A673 (cell line): Measurements from ENCODE around the gene MDGA2. TPM values are rescaled to one million over a fixed set of nuclear protein-coding genes. Genes with fewer than 3 reads are reported as not detected.
"Not testable (repeated sequence)": the region's sequence is repeated elsewhere in the genome, so short reads cannot be mapped to it uniquely, and the experiment has no call there.

ENCODE experiments used
- BruUV-seq: library from RNA; stranded (reverse); fragments of 400-500 nt; replicated peaks from 2 replicates; lab custom pipeline; 2021; lab: Mats Ljungman, UMichigan
- CTCF ChIA-PET: fragments of 300-600 bp; sonication (Branson Sonifier 250); formaldehyde crosslinking; loops from one replicate; lab custom pipeline; 2022; ENCODE audit warnings: antibody characterized with exemption; lab: Charles Lee
- POLR2A ChIA-PET: fragments of 300-600 bp; sonication (Branson Sonifier 250); formaldehyde crosslinking; loops from one replicate; lab custom pipeline; 2022; ENCODE audit warnings: antibody characterized with exemption; ENCODE audit not compliant: low non-redundant PET; lab: Charles Lee
- DNase-seq: peaks from one replicate; pipeline ENCODE4 v3.0.0-alpha.2; 2015; ENCODE audit warnings: low spot score
- H3K27ac ChIP-seq: fragments of 200-600 bp; sonication (generic); 2 replicates; pipeline ENCODE4 v1.5.1; 2016; ENCODE audit warnings: mixed run types, low read depth, mild to moderate bottlenecking, mixed read lengths, antibody characterized with exemption, low read length; ENCODE audit not compliant: poor library complexity, severe bottlenecking
- H3K27me3 ChIP-seq: fragments of 200-600 bp; sonication (generic); replicated peaks from 2 replicates; pipeline ENCODE4 v1.6.1; 2017; ENCODE audit warnings: mixed run types, low read depth, mild to moderate bottlenecking, mixed read lengths, antibody characterized with exemption, low read length; ENCODE audit not compliant: insufficient read depth, poor library complexity
- H3K36me3 ChIP-seq: fragments of 200-600 bp; sonication (generic); 2 replicates; pipeline ENCODE4 v1.6.1; 2016; ENCODE audit warnings: mixed run types, mild to moderate bottlenecking, mixed read lengths, antibody characterized with exemption, low read length; ENCODE audit not compliant: insufficient read depth, poor library complexity, severe bottlenecking
- H3K4me1 ChIP-seq: fragments of 200-600 bp; sonication (generic); 2 replicates; pipeline ENCODE4 v1.6.1; 2017; ENCODE audit warnings: mixed run types, mild to moderate bottlenecking, mixed read lengths, antibody characterized with exemption, low read length; ENCODE audit not compliant: insufficient read depth, poor library complexity, severe bottlenecking
- H3K4me3 ChIP-seq: fragments of 200-600 bp; sonication (generic); 2 replicates; pipeline ENCODE4 v1.5.1; 2016; ENCODE audit warnings: low read depth, mixed run types, mild to moderate bottlenecking, mixed read lengths, low read length; ENCODE audit not compliant: poor library complexity, severe bottlenecking
- H3K9me3 ChIP-seq: fragments of 200-600 bp; sonication (generic); 2 replicates; pipeline ENCODE4 v1.6.1; 2016; ENCODE audit warnings: mixed run types, low read depth, mild to moderate bottlenecking, mixed read lengths, antibody characterized with exemption, low read length; ENCODE audit not compliant: poor library complexity, severe bottlenecking
- CTCF ChIP-seq: fragments of 300-800, 200-600 bp; sonication (generic); conservative IDR thresholded peaks from 2 replicates; pipeline ENCODE4 v1.5.1; 2017; ENCODE audit warnings: low read depth, mild to moderate bottlenecking, antibody characterized with exemption, low read length, moderate library complexity, mixed read lengths
- EZH2 ChIP-seq: fragments of 200-600 bp; sonication (generic); IDR thresholded peaks from 2 replicates; pipeline ENCODE4 v1.6.1; 2017; ENCODE audit warnings: borderline replicate concordance, low read depth, mild to moderate bottlenecking, mixed read lengths, antibody characterized with exemption, low read length; ENCODE audit not compliant: poor library complexity, severe bottlenecking
- intact Hi-C: fragments of 100-400 bp; cut with micrococcal nuclease; formaldehyde crosslinking; loops from one replicate; pipeline ENCODE4 v1.10.0; 2022; ENCODE audit not compliant: unreplicated experiment
- total RNA-seq: library from RNA; stranded (reverse); gene quantifications from 2 replicates; pipeline ENCODE4 v1.2.3, GENCODE V29; 2021

The MDGA2 gene
- total RNA-seq, 1 experiment from 2014 or later = not detected

- ChIA-PET CTCF (no interaction called here), POLR2A (no interaction called here)
- H3K4me1 ChIP-seq = no peaks in the 10 kb centered on the region
- TF ChIP-seq CTCF (no peak), EZH2 (no peak)
- no peaks in the 10 kb centered on the region for H3K36me3 ChIP-seq
- no peaks in the 10 kb centered on the region for H3K9me3 ChIP-seq
- H3K27me3 ChIP-seq = no peaks in the 10 kb centered on the region
- no peak overlapping the region for H3K27ac ChIP-seq
- intact Hi-C loops = loop anchor here (10.0 kb wide), 1 partner anchor 336 kb away; no protein-coding TSS in a partner anchor
- no peak for DNase-seq
- BruUV-seq = no TSS peak
- H3K4me3 ChIP-seq = no peak overlapping the region
Observed at GRCh38 chr14:46920542-46920941, 754.9 kb downstream of the MDGA2 start.

- H3K27me3 ChIP-seq, DNase-seq, CTCF ChIA-PET, H3K36me3 ChIP-seq, H3K9me3 ChIP-seq, intact Hi-C loops, BruUV-seq, H3K4me1 ChIP-seq, H3K27ac ChIP-seq, H3K4me3 ChIP-seq, POLR2A ChIA-PET: not testable (repeated sequence)
Observed at GRCh38 chr14:46915539-46915938, 759.9 kb downstream of the MDGA2 start.

GRCh38 chr14:46902837-46903236 is 772.6 kb downstream of the MDGA2 start:
- TF ChIP-seq EZH2 = no peak
- no peak for TF ChIP-seq CTCF
- Histone ChIP-seq H3K4me1 (no peaks in the 10 kb centered on the region), H3K9me3 (no peaks in the 10 kb centered on the region), H3K27me3 (no peaks in the 10 kb centered on the region), H3K36me3 (no peaks in the 10 kb centered on the region), H3K4me3 (no peak overlapping the region), H3K27ac (no peak overlapping the region)
- DNase-seq = no peak
- POLR2A ChIA-PET = no interaction called here
- CTCF ChIA-PET = no interaction called here
- intact Hi-C loops = no loop called here
- BruUV-seq = no TSS peak

- no TSS peak for BruUV-seq
- no peak for TF ChIP-seq CTCF
- no peak for TF ChIP-seq EZH2
- ChIA-PET POLR2A (no interaction called here), CTCF (no interaction called here)
- DNase-seq = no peak
- no peaks in the 10 kb centered on the region for H3K4me1 ChIP-seq
- H3K9me3 ChIP-seq = no peaks in the 10 kb centered on the region
- H3K4me3 ChIP-seq = no peak overlapping the region
- intact Hi-C loops = no loop called here
- peaks cover 4% of the 10 kb centered on the region for H3K27me3 ChIP-seq
- H3K36me3 ChIP-seq = no peaks in the 10 kb centered on the region
- H3K27ac ChIP-seq = no peak overlapping the region
Observed at GRCh38 chr14:46894476-46894875, 780.9 kb downstream of the MDGA2 start.
